ENCODE results near the gene NANOGP8.
"Not testable (repeated sequence)": the region's sequence is repeated elsewhere in the genome, so short reads cannot be mapped to it uniquely, and the experiment has no call there.

The NANOGP8 gene

DNA sequence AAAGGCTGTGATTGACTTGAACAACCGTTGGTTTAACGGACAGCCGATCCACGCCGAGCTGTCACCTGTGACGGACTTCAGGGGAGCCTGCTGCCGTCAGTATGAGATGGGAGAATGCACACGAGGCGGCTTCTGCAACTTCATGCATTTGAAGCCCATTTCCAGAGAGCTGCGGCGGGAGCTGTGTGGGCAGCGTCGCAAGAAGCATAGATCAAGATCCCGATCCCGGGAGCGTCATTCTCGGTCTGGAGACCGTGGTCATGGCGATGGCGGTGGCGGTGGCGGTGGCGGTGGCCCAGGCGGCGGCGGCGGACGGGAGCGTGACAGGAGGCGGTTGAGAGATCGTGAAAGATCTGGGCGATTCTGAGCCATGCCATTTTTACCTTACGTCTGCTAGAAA lies 7.8 kb upstream of the NANOGP8 start:
- no peak for DNase-seq

GRCh38 chr15:35092311-35092710 lies 7.2 kb upstream of the NANOGP8 start:
- DNase-seq: no peak

- DNase-seq: no peak
Measured at GRCh38 chr15:35090104-35090807, 5.2 kb upstream of the NANOGP8 start.

GRCh38 chr15:35089551-35089950 lies 4.5 kb upstream of the NANOGP8 start:
- DNase-seq: no peak

DNA sequence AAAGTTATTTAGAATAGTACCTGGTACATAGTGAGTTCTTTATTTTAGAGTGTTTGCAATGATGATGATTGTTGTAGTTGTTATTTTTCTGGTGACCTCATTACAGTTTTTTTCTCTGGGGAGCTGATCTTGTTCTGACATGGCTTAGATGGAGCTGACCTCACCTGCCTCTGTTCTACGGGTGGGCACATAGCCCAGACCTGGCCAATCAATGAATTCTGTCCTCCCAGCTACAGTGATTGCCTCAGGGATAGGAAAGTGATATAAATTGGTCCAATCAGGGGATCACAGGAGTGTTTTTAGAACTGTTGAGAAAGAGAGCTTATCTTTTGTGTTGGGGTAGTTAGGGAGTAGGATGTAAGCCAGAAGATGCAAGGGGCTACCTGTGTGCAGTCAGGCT lies 3.2 kb upstream of the NANOGP8 start:
- no peak for DNase-seq

DNA sequence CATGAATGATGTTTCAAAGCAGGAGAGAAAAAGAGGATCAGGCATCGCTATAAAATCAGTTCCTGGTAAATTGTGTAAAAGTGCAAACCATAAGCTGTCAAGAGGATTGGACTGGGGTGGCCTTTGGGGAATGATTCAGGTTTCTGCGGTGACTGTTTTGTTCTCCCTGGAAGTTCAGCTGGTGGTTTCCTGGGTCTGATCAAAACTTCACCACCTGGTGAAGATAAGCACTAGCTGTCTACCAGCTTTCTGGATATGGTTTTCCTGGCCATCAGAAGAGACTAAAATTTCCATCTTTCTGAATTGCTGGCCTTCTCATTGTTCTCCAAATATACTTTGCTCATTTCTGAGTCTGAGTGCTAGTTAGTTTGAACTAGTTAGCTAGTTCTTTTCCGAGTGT lies 2.7 kb upstream of the NANOGP8 start:
- DNase-seq: no peak

GRCh38 chr15:35082371-35083348 lies 2.4 kb downstream of the NANOGP8 start:
- not testable (repeated sequence) for DNase-seq

- not testable (repeated sequence) for DNase-seq
Measured at GRCh38 chr15:35081626-35082365, 3.3 kb downstream of the NANOGP8 start.

- no peak for DNase-seq
Measured at GRCh38 chr15:35080226-35080625, 4.9 kb downstream of the NANOGP8 start.

GRCh38 chr15:35078221-35078915 lies 6.7 kb downstream of the NANOGP8 start:
- DNase-seq: no peak

DNA sequence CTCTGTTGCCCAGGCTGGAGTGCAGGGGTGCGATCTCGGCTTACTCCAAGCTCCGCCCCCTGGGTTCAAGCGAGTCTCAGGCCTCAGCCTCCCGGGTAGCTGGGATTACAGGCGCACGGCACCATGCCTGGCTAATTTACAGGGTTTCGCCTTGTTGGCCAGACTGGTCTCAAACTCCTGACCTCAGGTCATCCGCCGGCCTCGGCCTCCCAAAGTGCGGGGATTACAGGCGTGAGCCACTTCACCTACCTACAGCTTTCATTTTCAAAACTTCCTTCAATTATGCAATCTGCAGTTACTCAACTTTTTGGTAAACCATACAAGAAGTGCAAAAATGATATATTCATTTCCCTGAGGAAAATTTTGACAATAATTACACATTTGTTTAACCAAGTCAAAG lies 14.0 kb downstream of the NANOGP8 start:
- no peak for DNase-seq

- no peak for DNase-seq
Measured at GRCh38 chr15:35068846-35069475, 16.1 kb downstream of the NANOGP8 start.

GRCh38 chr15:35067496-35068347 lies 17.4 kb downstream of the NANOGP8 start:
- DNase-seq: no peak

DNA sequence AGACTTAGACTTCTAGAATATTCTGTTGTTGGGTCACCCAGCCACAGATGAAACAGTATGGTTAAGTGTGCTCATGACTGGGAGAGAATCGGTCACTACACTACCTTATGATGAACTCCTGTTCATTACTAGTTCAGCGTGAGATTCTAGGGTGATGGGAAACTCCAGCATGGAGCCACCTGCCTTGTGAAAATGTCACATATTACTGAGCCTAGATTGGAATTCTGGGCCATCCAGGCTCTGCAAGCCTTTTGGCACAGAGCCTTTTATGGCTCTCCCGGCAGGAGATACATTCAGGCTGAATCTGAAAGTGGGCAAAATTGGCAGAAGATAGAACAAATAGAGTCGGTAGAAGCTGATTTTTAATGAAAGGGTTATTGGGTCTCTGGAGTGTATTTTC lies 19.0 kb downstream of the NANOGP8 start:
- DNase-seq: no peak

GRCh38 chr15:35064576-35065190 lies 20.4 kb downstream of the NANOGP8 start:
- DNase-seq: no peak

- no peak for DNase-seq
Measured at GRCh38 chr15:35062738-35063099, 22.4 kb downstream of the NANOGP8 start.

GRCh38 chr15:35061825-35062737 lies 23.0 kb downstream of the NANOGP8 start:
- no peak for DNase-seq

DNA sequence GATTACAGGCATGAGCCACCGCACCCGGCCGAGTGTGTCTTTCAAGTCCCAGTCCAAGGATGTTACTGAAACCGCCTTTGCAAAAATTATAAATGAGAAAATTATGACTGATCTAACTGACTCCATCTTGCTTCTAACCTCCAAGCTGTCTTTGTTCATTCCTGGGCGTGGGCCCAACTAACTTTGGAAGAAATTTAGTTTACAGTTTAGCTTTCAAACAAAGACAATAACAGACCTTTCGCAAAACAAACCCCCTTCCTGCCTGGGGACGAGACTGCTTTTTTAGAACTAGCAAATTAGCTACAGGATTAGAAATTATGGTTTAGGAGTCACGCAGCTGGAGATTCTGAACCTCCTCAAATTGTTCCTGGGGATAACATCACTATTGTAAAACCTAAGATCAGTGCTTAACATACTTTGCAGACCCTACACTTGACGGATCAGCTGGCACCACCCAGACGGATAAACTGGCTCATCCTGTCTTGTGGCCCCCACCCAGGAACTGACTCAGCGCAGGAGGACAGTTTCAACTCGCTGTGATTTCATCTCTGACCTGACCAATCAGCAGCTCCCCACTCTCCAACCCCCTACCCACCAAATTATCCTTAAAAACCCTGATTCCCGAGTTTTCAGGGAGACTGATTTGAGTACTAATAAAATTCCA lies 23.8 kb downstream of the NANOGP8 start:
- DNase-seq: no peak

DNA sequence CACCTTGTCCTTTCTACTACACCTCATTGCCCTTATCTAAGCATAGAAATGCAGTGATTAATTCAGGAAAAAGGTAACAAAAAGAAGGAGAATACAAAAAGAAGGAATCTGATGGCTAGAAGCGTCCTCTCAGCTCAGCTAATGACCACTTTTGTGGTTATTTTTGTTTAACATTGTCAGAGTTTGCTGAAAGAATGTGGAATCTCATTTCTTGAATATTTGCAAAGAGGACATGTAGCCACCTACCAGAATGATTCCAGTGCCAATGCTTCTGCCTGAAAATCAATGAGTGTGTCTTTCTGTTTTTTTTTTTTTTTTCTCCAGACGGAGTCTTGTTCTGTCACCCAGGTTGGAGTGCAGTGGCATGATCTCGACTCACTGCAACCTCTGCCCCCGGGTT lies 24.5 kb downstream of the NANOGP8 start:
- DNase-seq: no peak

Measured in activated CD8-positive, alpha-beta memory T cell treated with anti-CD3 and anti-CD28 coated beads, Interleukin-2, amount 50 U/mL, for 48 hours (primary cell).